Stomach (tissue), 9 donors: Measurements from ENCODE around the gene FBP2. TPM values are rescaled to one million over a fixed set of nuclear protein-coding genes. Genes with fewer than 3 reads are reported as not detected.
A peak's percentile ranks its signal among the peaks of the same experiment; 100 is the strongest.
"Not testable (repeated sequence)": the region's sequence is repeated elsewhere in the genome, so short reads cannot be mapped to it uniquely, and the experiment has no call there.

Experiments
- DNase-seq, 2 donors: peaks; one replicate each; pipeline versions ENCODE4 v3.0.0 to v3.0.0-alpha.2; 2013 to 2019
- H3K27ac ChIP-seq, 5 donors: fragments of 200-600 bp in 4 of 5; sonication (generic) in 4 of 5; one replicate each; pipeline ENCODE4 v1.5.1; 2013 to 2019; ENCODE audit warnings: mild to moderate bottlenecking in 1 of 5, moderate library complexity in 1 of 5
- H3K27me3 ChIP-seq, 3 donors: fragments of 200-600 bp; sonication (generic); one replicate each; pipeline ENCODE4 v1.5.1; 2017 to 2019; ENCODE audit warnings: mixed run types in 1 of 3
- H3K36me3 ChIP-seq, 4 donors: fragments of 200-600 bp; sonication (generic); 1 replicate in 3 of 4; 2 replicates in 1 of 4; pipeline ENCODE4 v1.5.1; 2016 to 2019
- H3K4me1 ChIP-seq, 4 donors: fragments of 200-600 bp; sonication (generic); one replicate each; pipeline ENCODE4 v1.5.1; 2016 to 2019
- H3K4me3 ChIP-seq, 4 donors: fragments of 200-600 bp; sonication (generic) in 3 of 4; one replicate each; pipeline ENCODE4 v1.5.1; 2016 to 2019; ENCODE audit warnings: mild to moderate bottlenecking in 1 of 4
- H3K9me3 ChIP-seq, 4 donors: fragments of 200-600 bp; sonication (generic); one replicate each; pipeline ENCODE4 v1.5.1; 2016 to 2019
- CTCF ChIP-seq, 7 experiments: fragments of 450-650 bp in 4 of 7; fragments of 200-600 bp in 3 of 7; sonication (generic) in 3 of 7; IDR thresholded peaks; one replicate each; pipeline ENCODE4 v1.5.1; 2016 to 2019; ENCODE audit warnings: antibody characterized with exemption in 7 of 7, control low read depth in 2 of 7, mild to moderate bottlenecking in 1 of 7
- EP300 ChIP-seq: sonication (generic); formaldehyde crosslinking; IDR thresholded peaks from one replicate; pipeline ENCODE4 v1.6.1; 2017; ENCODE audit warnings: antibody characterized with exemption
- POLR2A ChIP-seq, 4 donors: fragments of 450-650 bp; IDR thresholded peaks; one replicate each; pipeline ENCODE4 v1.6.1; 2016; ENCODE audit warnings: antibody characterized with exemption in 4 of 4, control low read depth in 2 of 4, mild to moderate bottlenecking in 1 of 4, moderate library complexity in 1 of 4
- POLR2AphosphoS5 ChIP-seq, 3 donors: sonication (generic); formaldehyde crosslinking; IDR thresholded peaks; one replicate each; pipeline ENCODE4 v1.6.1; 2016; ENCODE audit warnings: antibody characterized with exemption in 3 of 3
- WGBS, 5 donors: extraction: QIAGEN DNeasy Blood & Tissue Kit in 3 of 5; methylation state at CpG; one replicate each; pipeline versions ENCODE4 v1.1.5 to v1.1.7; 2013 to 2018; 5-methylcytosine and 5-hydroxymethylcytosine counted together
- intact Hi-C: fragments of 100-400 bp; cut with DNase I; formaldehyde crosslinking; loops from one replicate; pipeline ENCODE4 v1.15.1; 2023; ENCODE audit warnings: low total_unique reads
- polyA plus RNA-seq, 3 donors: library from polyadenylated mRNA; stranded (reverse); fragments of 200-250 nt; gene quantifications; one replicate each; pipeline ENCODE4 v1.2.3, GENCODE V29; 2013
- total RNA-seq, 5 donors: library from RNA; depleted of rRNA; stranded (reverse); fragments of >200 nt; gene quantifications; one replicate each; pipeline versions ENCODE4 v1.1.0 to v1.2.3, GENCODE V29; 2014 to 2016
- donor health status: healthy with polysubstance abuse.
- donor health status: Bipolar disorder and iron deficiency.
- donor health status: healthy.

FBP2 gene
- total and polyA plus RNA-seq, 8 donors, result 15.6 to 86.4 (median 29.3) TPM; not detected in 1

- TF ChIP-seq POLR2A (IDR thresholded peaks at IDR 0.05) (no peak), CTCF (IDR thresholded peaks at IDR 0.05) (no peak), EP300 (no peak), POLR2AphosphoS5 (IDR thresholded peaks at IDR 0.05) (no peak)
- H3K36me3 ChIP-seq, result peaks cover 0 to 17% (median 0%) of the 10 kb centered on the region in 4 donors
- intact Hi-C loops, result no loop called here
- peak overlapping the region in 1 of 5 donors; percentile 16 for H3K27ac ChIP-seq
- H3K9me3 ChIP-seq, result no peaks in the 10 kb centered on the region
- H3K27me3 ChIP-seq, result no peaks in the 10 kb centered on the region
- H3K4me1 ChIP-seq, result peaks cover 10 to 20% (median 13%) of the 10 kb centered on the region in 4 donors
- DNase-seq, result no peak
- H3K4me3 ChIP-seq, result no peak overlapping the region
- 52 to 73% (median 65%) methylated on average over 10 of the region's 10 CpGs for WGBS, 5 donors
These were observed 7.1 kb upstream of the FBP2 start for GRCh38 chr9:94600715-94601114.

GRCh38 chr9:94600258-94600657 lies 6.6 kb upstream of the FBP2 start:
- WGBS, 5 donors, result 31 to 79% (median 39%) methylated on average over 2 to 8 of the region's 8 CpGs

GRCh38 chr9:94599102-94599501 lies 5.5 kb upstream of the FBP2 start:
- H3K9me3 ChIP-seq, result no peaks in the 10 kb centered on the region
- DNase-seq, result no peak
- 80 to 94% (median 90%) methylated on average over 7 of the region's 7 CpGs for WGBS, 5 donors
- peaks cover 14 to 24% (median 19%) of the 10 kb centered on the region in 4 donors for H3K4me1 ChIP-seq
- H3K27ac ChIP-seq, result no peak overlapping the region
- no peaks in the 10 kb centered on the region for H3K27me3 ChIP-seq
- H3K36me3 ChIP-seq, result peaks cover 0 to 7% (median 0%) of the 10 kb centered on the region in 4 donors
- TF ChIP-seq POLR2A (IDR thresholded peaks at IDR 0.05), result no peak
- TF ChIP-seq CTCF (IDR thresholded peaks at IDR 0.05), result no peak
- TF ChIP-seq POLR2AphosphoS5 (IDR thresholded peaks at IDR 0.05), result no peak
- no peak for TF ChIP-seq EP300
- intact Hi-C loops, result no loop called here
- no peak overlapping the region for H3K4me3 ChIP-seq

More at GRCh38 chr9:94600258-94600657, 6.6 kb upstream of the FBP2 start:
- Histone ChIP-seq H3K4me3 (no peak overlapping the region), H3K36me3 (peaks cover 0 to 14% (median 0%) of the 10 kb centered on the region in 4 donors), H3K4me1 (peaks cover 10 to 20% (median 13%) of the 10 kb centered on the region in 4 donors), H3K27me3 (no peaks in the 10 kb centered on the region), H3K9me3 (no peaks in the 10 kb centered on the region), H3K27ac (peak overlapping the region in 1 of 5 donors; percentile 16)
- TF ChIP-seq EP300 (no peak), CTCF (IDR thresholded peaks at IDR 0.05) (no peak), POLR2A (IDR thresholded peaks at IDR 0.05) (no peak), POLR2AphosphoS5 (IDR thresholded peaks at IDR 0.05) (no peak)
- intact Hi-C loops, result no loop called here
- DNase-seq, result peak; percentile 31 to 48

- H3K9me3 ChIP-seq, DNase-seq, H3K36me3 ChIP-seq, intact Hi-C loops: not testable (repeated sequence)
- WGBS, 5 donors, result 36 to 64% (median 49%) methylated on average over 7 of the region's 7 CpGs
- Histone ChIP-seq H3K4me1 (peaks cover 5 to 13% (median 8%) of the 10 kb centered on the region in 4 donors), H3K27me3 (peaks cover 0 to 11% (median 0%) of the 10 kb centered on the region in 3 donors), H3K4me3 (peak overlapping the region in 3 of 4 donors; percentile 31 to 47 (median 31)), H3K27ac (peak overlapping the region in 4 of 5 donors; percentile 23 to 77 (median 71))
These were observed 941 bp downstream of the FBP2 start for GRCh38 chr9:94592683-94593082.

- intact Hi-C loops, result no loop called here
These were observed 1.7 kb downstream of the FBP2 start for GRCh38 chr9:94591876-94592275.

GRCh38 chr9:94591046-94591545 lies 2.5 kb downstream of the FBP2 start:
- H3K27ac ChIP-seq, H3K4me3 ChIP-seq, DNase-seq, H3K9me3 ChIP-seq, H3K36me3 ChIP-seq, intact Hi-C loops: not testable (repeated sequence)
- Histone ChIP-seq H3K27me3 (peaks cover 0 to 11% (median 0%) of the 10 kb centered on the region in 3 donors), H3K4me1 (peaks cover 5 to 13% (median 8%) of the 10 kb centered on the region in 4 donors)
- WGBS, 5 donors, result 69 to 89% (median 85%) methylated on average over 10 to 33 of the region's 38 CpGs

More at GRCh38 chr9:94591876-94592275, 1.7 kb downstream of the FBP2 start:
- no peaks in the 10 kb centered on the region for H3K9me3 ChIP-seq
- H3K4me3 ChIP-seq, result peak overlapping the region in 1 of 4 donors; percentile 47
- TF ChIP-seq EP300, result no peak
- TF ChIP-seq POLR2A (IDR thresholded peaks at IDR 0.05), result no peak
- no peak for TF ChIP-seq POLR2AphosphoS5 (IDR thresholded peaks at IDR 0.05)
- TF ChIP-seq CTCF (IDR thresholded peaks at IDR 0.05), result no peak
- no peaks in the 10 kb centered on the region for H3K36me3 ChIP-seq
- H3K27me3 ChIP-seq, result peaks cover 0 to 11% (median 0%) of the 10 kb centered on the region in 3 donors
- H3K4me1 ChIP-seq, result peaks cover 5 to 13% (median 8%) of the 10 kb centered on the region in 4 donors
- H3K27ac ChIP-seq, result no peak overlapping the region
- 49 to 87% (median 64%) methylated on average over 7 to 8 of the region's 8 CpGs for WGBS, 5 donors
- no peak for DNase-seq
